HEK293 (cell line): Measurements from ENCODE around the gene PGP.

Experiments
- YY1 ChIP-seq: fragments of 450-650 bp; formaldehyde crosslinking; IDR thresholded peaks from 2 replicates; pipeline ENCODE4 v1.5.1; 2018; ENCODE audit warnings: missing biosample characterization, missing genetic modification characterization
- ZNF423 ChIP-seq: fragments of 450-650 bp; formaldehyde crosslinking; IDR thresholded peaks from 2 replicates; pipeline ENCODE4 v1.5.1; 2016; ENCODE audit warnings: missing biosample characterization, missing genetic modification characterization
- TF ChIP-seq, protein P1 (sequence below): fragments of 450-650 bp; formaldehyde crosslinking; IDR thresholded peaks from 2 replicates; pipeline ENCODE4 v1.5.1; 2016; ENCODE audit warnings: missing biosample characterization, missing genetic modification characterization

DNA sequence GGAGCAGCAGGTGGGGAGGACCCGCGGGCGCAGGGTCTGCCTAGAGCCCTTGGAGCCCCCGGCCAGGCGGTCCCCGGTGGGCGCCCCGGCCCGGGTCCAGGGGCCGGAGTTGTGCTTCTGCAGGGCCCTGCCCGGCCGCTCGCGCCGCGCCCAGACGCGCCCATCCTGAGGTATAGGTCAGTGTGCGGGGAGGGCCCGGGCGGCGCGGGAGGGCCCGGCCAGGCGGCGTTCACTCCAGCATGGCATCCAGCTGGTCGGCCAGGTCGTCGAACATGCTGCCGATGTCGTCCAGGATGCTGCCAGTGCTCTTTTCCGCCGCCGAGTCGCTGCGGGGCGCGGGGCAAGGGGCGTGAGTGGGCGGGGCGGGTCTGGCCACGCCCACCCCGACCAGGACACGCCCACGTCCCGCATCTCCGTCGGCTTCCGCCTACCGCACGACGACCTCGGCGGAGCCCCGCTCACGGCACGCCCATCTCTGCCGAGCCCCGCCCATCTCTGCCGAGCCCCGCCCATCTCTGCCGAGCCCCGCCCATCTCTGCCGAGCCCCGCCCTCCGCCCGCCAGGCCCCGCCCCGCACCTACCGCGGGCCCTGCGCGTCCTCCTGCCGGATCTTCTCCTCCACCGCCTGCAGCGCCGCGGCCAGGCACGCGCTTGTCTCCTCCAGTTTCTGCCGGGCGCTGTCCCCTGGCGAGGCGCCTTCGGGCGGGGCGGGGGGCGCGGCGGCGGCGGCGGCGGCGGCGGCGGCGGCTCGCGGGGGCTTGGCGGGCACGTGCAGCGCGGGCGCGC lies 36.1 kb downstream of the PGP start:
- TF ChIP-seq, protein P1, sequence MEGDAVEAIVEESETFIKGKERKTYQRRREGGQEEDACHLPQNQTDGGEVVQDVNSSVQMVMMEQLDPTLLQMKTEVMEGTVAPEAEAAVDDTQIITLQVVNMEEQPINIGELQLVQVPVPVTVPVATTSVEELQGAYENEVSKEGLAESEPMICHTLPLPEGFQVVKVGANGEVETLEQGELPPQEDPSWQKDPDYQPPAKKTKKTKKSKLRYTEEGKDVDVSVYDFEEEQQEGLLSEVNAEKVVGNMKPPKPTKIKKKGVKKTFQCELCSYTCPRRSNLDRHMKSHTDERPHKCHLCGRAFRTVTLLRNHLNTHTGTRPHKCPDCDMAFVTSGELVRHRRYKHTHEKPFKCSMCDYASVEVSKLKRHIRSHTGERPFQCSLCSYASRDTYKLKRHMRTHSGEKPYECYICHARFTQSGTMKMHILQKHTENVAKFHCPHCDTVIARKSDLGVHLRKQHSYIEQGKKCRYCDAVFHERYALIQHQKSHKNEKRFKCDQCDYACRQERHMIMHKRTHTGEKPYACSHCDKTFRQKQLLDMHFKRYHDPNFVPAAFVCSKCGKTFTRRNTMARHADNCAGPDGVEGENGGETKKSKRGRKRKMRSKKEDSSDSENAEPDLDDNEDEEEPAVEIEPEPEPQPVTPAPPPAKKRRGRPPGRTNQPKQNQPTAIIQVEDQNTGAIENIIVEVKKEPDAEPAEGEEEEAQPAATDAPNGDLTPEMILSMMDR (tag by site-specific recombination) = no peak
- no peak for TF ChIP-seq YY1 (tag by site-specific recombination)
- no peak for TF ChIP-seq ZNF423
